NB4 (cell line): ENCODE data around the gene PIAS1.

Experiments used
- CTCF ChIP-seq: IDR thresholded peaks from one replicate; pipeline ENCODE4 v1.5.1; 2012; ENCODE audit warnings: low read depth, low read length
- POLR2A ChIP-seq: IDR thresholded peaks from 2 replicates; pipeline ENCODE4 v1.6.1; 2011; ENCODE audit warnings: mild to moderate bottlenecking; ENCODE audit not compliant: insufficient read length; ENCODE audit errors: extremely low read depth
- TF ChIP-seq, protein P1 (sequence below): IDR thresholded peaks from 2 replicates; pipeline ENCODE4 v1.6.1; 2011; ENCODE audit warnings: low read depth, low read length

GRCh38 chr15:68018797-68019444 is 35.2 kb upstream of the PIAS1 start:
- no peak for TF ChIP-seq CTCF
- TF ChIP-seq POLR2A, result no peak
- TF ChIP-seq, protein P1, sequence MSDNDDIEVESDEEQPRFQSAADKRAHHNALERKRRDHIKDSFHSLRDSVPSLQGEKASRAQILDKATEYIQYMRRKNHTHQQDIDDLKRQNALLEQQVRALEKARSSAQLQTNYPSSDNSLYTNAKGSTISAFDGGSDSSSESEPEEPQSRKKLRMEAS, result no peak
